ENCODE measurements around the gene DIS3L2.

The DIS3L2 gene

GRCh38 chr2:232264081-232264480, 302.6 kb downstream of the DIS3L2 start:
- no peak overlapping the region for H3K23ac ChIP-seq (ENCODE audit: low read depth, low read length, poor library complexity)
- DNase-seq (ENCODE audit: low spot score) = no peak
- no peak overlapping the region for H3K4me3 ChIP-seq (ENCODE audit: low read length in 2 of 2)
- H2BK15ac ChIP-seq (ENCODE audit: low read length) = no peak overlapping the region
- no peak overlapping the region for H2BK5ac ChIP-seq (ENCODE audit: low read length)
- H3K27me3 ChIP-seq (ENCODE audit: control insufficient read depth in 3 of 3, insufficient read depth in 3 of 3, low read depth in 1 of 3, low read length in 3 of 3) = no peaks in the 10 kb centered on the region
- no peak overlapping the region for H3K18ac ChIP-seq (ENCODE audit: low read length)
- peaks cover 14 to 27% of the 10 kb centered on the region in 2 donors for H3K4me1 ChIP-seq (ENCODE audit: control insufficient read depth in 2 of 2, insufficient read depth in 1 of 2, low read depth in 1 of 2, low read length in 2 of 2)
- WGBS, 2 donors (ENCODE audit: extremely low coverage in 2 of 2, insufficient read length in 2 of 2, insufficient replicate concordance in 1 of 2) = no CpG with 5 or more reads among the region's 4 CpGs
- no peak overlapping the region for H2AFZ ChIP-seq (ENCODE audit: low read length)
- H3K14ac ChIP-seq (ENCODE audit: low read length) = no peak overlapping the region
- no peak overlapping the region for H4K91ac ChIP-seq (ENCODE audit: low read depth, low read length, poor library complexity)
- H2BK12ac ChIP-seq (ENCODE audit: low read length) = no peak overlapping the region
- no peak overlapping the region for H2BK120ac ChIP-seq (ENCODE audit: low read depth, low read length)
- no peaks in the 10 kb centered on the region for H3K79me1 ChIP-seq (ENCODE audit: low read depth, low read length)
- no peak overlapping the region for H3K4me2 ChIP-seq (ENCODE audit: insufficient read depth, low read length, poor library complexity, severe bottlenecking)
- H4K8ac ChIP-seq (ENCODE audit: low read depth, low read length) = no peak overlapping the region
- H3K9ac ChIP-seq (ENCODE audit: low read depth, low read length, poor library complexity) = no peak overlapping the region
- H2AK5ac ChIP-seq (ENCODE audit: low read depth, low read length) = no peak overlapping the region
- H3K27ac ChIP-seq (replicated peaks; ENCODE audit: low read length) = no peak overlapping the region
- H3K9me3 ChIP-seq (replicated peaks in 1 of 2; ENCODE audit: control insufficient read depth in 2 of 2, insufficient read depth in 1 of 2, low read depth in 1 of 2, low read length in 2 of 2) = peaks cover 0 to 3% of the 10 kb centered on the region in 2 donors
- no peak overlapping the region for H3K4ac ChIP-seq (ENCODE audit: low read length)
- H3K36me3 ChIP-seq (replicated peaks in 1 of 2; ENCODE audit: control insufficient read depth in 2 of 2, insufficient read depth in 2 of 2, low read length in 2 of 2) = peaks cover 0 to 12% of the 10 kb centered on the region in 2 donors

GRCh38 chr2:232265329-232265728, 303.8 kb downstream of the DIS3L2 start:
- H2BK5ac ChIP-seq (ENCODE audit: low read length) = no peak overlapping the region
- no peaks in the 10 kb centered on the region for H3K79me1 ChIP-seq (ENCODE audit: low read depth, low read length)
- WGBS, 2 donors (ENCODE audit: extremely low coverage in 2 of 2, insufficient read length in 2 of 2, insufficient replicate concordance in 1 of 2) = no CpG with 5 or more reads among the region's 5 CpGs

GRCh38 chr2:232268636-232269165, 307.2 kb downstream of the DIS3L2 start:
- Histone ChIP-seq H2BK120ac (ENCODE audit: low read depth, low read length) (no peak overlapping the region), H3K79me1 (ENCODE audit: low read depth, low read length) (no peaks in the 10 kb centered on the region), H3K4me2 (ENCODE audit: insufficient read depth, low read length, poor library complexity, severe bottlenecking) (no peak overlapping the region), H3K4ac (ENCODE audit: low read length) (no peak overlapping the region), H3K14ac (ENCODE audit: low read length) (no peak overlapping the region), H3K36me3 (replicated peaks in 1 of 2; ENCODE audit: control insufficient read depth in 2 of 2, insufficient read depth in 2 of 2, low read length in 2 of 2) (peaks cover 0 to 3% of the 10 kb centered on the region in 2 donors), H3K9ac (ENCODE audit: low read depth, low read length, poor library complexity) (no peak overlapping the region), H3K27ac (replicated peaks; ENCODE audit: low read length) (no peak overlapping the region), H2BK15ac (ENCODE audit: low read length) (no peak overlapping the region), H3K9me3 (replicated peaks in 1 of 2; ENCODE audit: control insufficient read depth in 2 of 2, insufficient read depth in 1 of 2, low read depth in 1 of 2, low read length in 2 of 2) (no peaks in the 10 kb centered on the region), H2BK5ac (ENCODE audit: low read length) (no peak overlapping the region), H3K4me1 (ENCODE audit: control insufficient read depth in 2 of 2, insufficient read depth in 1 of 2, low read depth in 1 of 2, low read length in 2 of 2) (peaks cover 5 to 10% of the 10 kb centered on the region in 2 donors), H4K91ac (ENCODE audit: low read depth, low read length, poor library complexity) (no peak overlapping the region), H2AFZ (ENCODE audit: low read length) (no peak overlapping the region), H4K8ac (ENCODE audit: low read depth, low read length) (no peak overlapping the region), H3K23ac (ENCODE audit: low read depth, low read length, poor library complexity) (no peak overlapping the region), H2BK12ac (ENCODE audit: low read length) (no peak overlapping the region), H2AK5ac (ENCODE audit: low read depth, low read length) (no peak overlapping the region), H3K18ac (ENCODE audit: low read length) (no peak overlapping the region), H3K27me3 (ENCODE audit: control insufficient read depth in 3 of 3, insufficient read depth in 3 of 3, low read depth in 1 of 3, low read length in 3 of 3) (no peaks in the 10 kb centered on the region), H3K4me3 (ENCODE audit: low read length in 2 of 2) (no peak overlapping the region)
- no peak for DNase-seq (ENCODE audit: low spot score)
- no CpG with 5 or more reads among the region's 4 CpGs for WGBS, 2 donors (ENCODE audit: extremely low coverage in 2 of 2, insufficient read length in 2 of 2, insufficient replicate concordance in 1 of 2)

More at GRCh38 chr2:232265329-232265728, 303.8 kb downstream of the DIS3L2 start:
- H2BK15ac ChIP-seq (ENCODE audit: low read length) = no peak overlapping the region
- H2AK5ac ChIP-seq (ENCODE audit: low read depth, low read length) = no peak overlapping the region
- H3K4me1 ChIP-seq (ENCODE audit: control insufficient read depth in 2 of 2, insufficient read depth in 1 of 2, low read depth in 1 of 2, low read length in 2 of 2) = peaks cover 8 to 17% of the 10 kb centered on the region in 2 donors
- H3K36me3 ChIP-seq (replicated peaks in 1 of 2; ENCODE audit: control insufficient read depth in 2 of 2, insufficient read depth in 2 of 2, low read length in 2 of 2) = peaks cover 0 to 12% of the 10 kb centered on the region in 2 donors
- no peak overlapping the region for H2BK120ac ChIP-seq (ENCODE audit: low read depth, low read length)
- no peak overlapping the region for H3K4ac ChIP-seq (ENCODE audit: low read length)
- H3K9ac ChIP-seq (ENCODE audit: low read depth, low read length, poor library complexity) = no peak overlapping the region
- H3K18ac ChIP-seq (ENCODE audit: low read length) = no peak overlapping the region
- H2BK12ac ChIP-seq (ENCODE audit: low read length) = no peak overlapping the region
- H2AFZ ChIP-seq (ENCODE audit: low read length) = no peak overlapping the region
- no peak overlapping the region for H3K4me3 ChIP-seq (ENCODE audit: low read length in 2 of 2)
- H3K27ac ChIP-seq (replicated peaks; ENCODE audit: low read length) = no peak overlapping the region
- no peak overlapping the region for H4K91ac ChIP-seq (ENCODE audit: low read depth, low read length, poor library complexity)
- no peaks in the 10 kb centered on the region for H3K27me3 ChIP-seq (ENCODE audit: control insufficient read depth in 3 of 3, insufficient read depth in 3 of 3, low read depth in 1 of 3, low read length in 3 of 3)
- H4K8ac ChIP-seq (ENCODE audit: low read depth, low read length) = no peak overlapping the region
- H3K9me3 ChIP-seq (replicated peaks in 1 of 2; ENCODE audit: control insufficient read depth in 2 of 2, insufficient read depth in 1 of 2, low read depth in 1 of 2, low read length in 2 of 2) = peaks cover 0 to 3% of the 10 kb centered on the region in 2 donors
- no peak overlapping the region for H3K14ac ChIP-seq (ENCODE audit: low read length)
- no peak for DNase-seq (ENCODE audit: low spot score)
- H3K23ac ChIP-seq (ENCODE audit: low read depth, low read length, poor library complexity) = no peak overlapping the region
- no peak overlapping the region for H3K4me2 ChIP-seq (ENCODE audit: insufficient read depth, low read length, poor library complexity, severe bottlenecking)

GRCh38 chr2:232269867-232270266, 308.4 kb downstream of the DIS3L2 start:
- no peak overlapping the region for H3K4ac ChIP-seq (ENCODE audit: low read length)
- H3K4me2 ChIP-seq (ENCODE audit: insufficient read depth, low read length, poor library complexity, severe bottlenecking) = no peak overlapping the region
- no peaks in the 10 kb centered on the region for H3K36me3 ChIP-seq (replicated peaks in 1 of 2; ENCODE audit: control insufficient read depth in 2 of 2, insufficient read depth in 2 of 2, low read length in 2 of 2)
- H2AFZ ChIP-seq (ENCODE audit: low read length) = no peak overlapping the region
- no peaks in the 10 kb centered on the region for H3K27me3 ChIP-seq (ENCODE audit: control insufficient read depth in 3 of 3, insufficient read depth in 3 of 3, low read depth in 1 of 3, low read length in 3 of 3)
- no peaks in the 10 kb centered on the region for H3K9me3 ChIP-seq (replicated peaks in 1 of 2; ENCODE audit: control insufficient read depth in 2 of 2, insufficient read depth in 1 of 2, low read depth in 1 of 2, low read length in 2 of 2)
- no peak overlapping the region for H2BK120ac ChIP-seq (ENCODE audit: low read depth, low read length)
- no peak overlapping the region for H3K9ac ChIP-seq (ENCODE audit: low read depth, low read length, poor library complexity)
- no peak overlapping the region for H4K91ac ChIP-seq (ENCODE audit: low read depth, low read length, poor library complexity)
- H2BK15ac ChIP-seq (ENCODE audit: low read length) = no peak overlapping the region
- DNase-seq (ENCODE audit: low spot score) = no peak
- no peak overlapping the region for H3K18ac ChIP-seq (ENCODE audit: low read length)
- H3K14ac ChIP-seq (ENCODE audit: low read length) = no peak overlapping the region
- no peak overlapping the region for H3K23ac ChIP-seq (ENCODE audit: low read depth, low read length, poor library complexity)
- H4K8ac ChIP-seq (ENCODE audit: low read depth, low read length) = no peak overlapping the region
- peaks cover 8 to 14% of the 10 kb centered on the region in 2 donors for H3K4me1 ChIP-seq (ENCODE audit: control insufficient read depth in 2 of 2, insufficient read depth in 1 of 2, low read depth in 1 of 2, low read length in 2 of 2)
- no peak overlapping the region for H2BK5ac ChIP-seq (ENCODE audit: low read length)
- H3K27ac ChIP-seq (replicated peaks; ENCODE audit: low read length) = no peak overlapping the region
- WGBS, 2 donors (ENCODE audit: extremely low coverage in 2 of 2, insufficient read length in 2 of 2, insufficient replicate concordance in 1 of 2) = no CpG with 5 or more reads among the region's 7 CpGs
- H2BK12ac ChIP-seq (ENCODE audit: low read length) = no peak overlapping the region
- H3K4me3 ChIP-seq (ENCODE audit: low read length in 2 of 2) = no peak overlapping the region
- no peaks in the 10 kb centered on the region for H3K79me1 ChIP-seq (ENCODE audit: low read depth, low read length)
- no peak overlapping the region for H2AK5ac ChIP-seq (ENCODE audit: low read depth, low read length)
